Measurements from ENCODE around the gene HPSE2.

The HPSE2 gene

DNA sequence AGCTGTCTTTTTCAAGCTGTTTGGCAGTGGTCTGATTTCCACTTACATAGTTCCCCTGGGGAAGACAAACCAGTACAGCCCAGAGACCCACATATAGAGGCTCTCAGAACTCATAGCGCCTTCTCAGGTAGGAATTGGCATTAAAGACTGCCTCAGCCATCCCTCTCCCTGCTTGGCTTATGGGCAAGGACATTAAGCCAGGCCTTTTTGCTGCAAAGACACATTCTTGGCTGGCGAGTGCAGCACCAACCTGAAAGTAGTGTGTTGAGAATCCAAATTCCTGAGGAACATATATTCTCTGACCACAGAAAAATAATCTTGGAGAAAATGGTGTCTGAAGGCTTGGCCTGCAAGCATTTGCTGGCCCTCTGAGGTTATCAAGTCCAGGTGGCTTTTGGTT is 749.7 kb downstream of the HPSE2 start:
- no peak for DNase-seq

DNA sequence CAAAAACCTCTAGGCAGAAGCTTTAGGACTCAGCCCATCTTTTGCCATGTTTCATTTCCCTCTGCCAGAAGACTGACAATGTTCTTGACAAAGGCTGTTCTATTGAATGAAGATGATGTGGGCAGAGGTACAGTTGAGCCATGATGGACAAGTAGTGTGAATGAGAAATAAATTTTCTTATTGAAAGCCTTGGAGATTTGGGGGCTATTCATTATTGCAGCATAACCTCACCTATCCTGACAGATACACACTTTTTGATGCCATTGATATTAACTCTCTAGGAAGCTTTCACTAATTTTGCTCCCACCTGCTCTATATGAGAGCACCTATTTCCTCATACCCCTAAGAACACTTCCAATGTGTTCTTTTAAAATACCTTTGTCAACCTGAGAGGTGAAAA is 752.0 kb downstream of the HPSE2 start:
- DNase-seq: no peak

DNA sequence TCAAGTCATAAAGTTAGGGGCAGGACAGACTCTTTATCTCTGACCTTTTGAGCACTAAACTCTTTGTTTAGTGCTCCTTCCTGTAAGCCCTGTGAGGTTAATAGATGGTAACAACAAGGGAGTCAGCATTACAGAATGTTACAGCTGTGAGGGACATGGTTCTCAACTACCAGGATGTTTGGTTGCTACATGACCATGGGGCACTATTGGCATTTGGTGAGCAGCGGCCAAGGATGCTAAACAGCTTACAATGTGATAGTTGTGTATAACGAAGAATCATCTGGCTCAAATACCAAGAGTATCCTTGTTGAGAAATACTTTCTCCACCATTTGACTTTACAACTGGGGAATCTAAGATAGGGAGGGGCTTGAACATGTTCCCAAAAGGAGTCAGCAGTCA is 753.6 kb downstream of the HPSE2 start:
- no peak for DNase-seq

DNA sequence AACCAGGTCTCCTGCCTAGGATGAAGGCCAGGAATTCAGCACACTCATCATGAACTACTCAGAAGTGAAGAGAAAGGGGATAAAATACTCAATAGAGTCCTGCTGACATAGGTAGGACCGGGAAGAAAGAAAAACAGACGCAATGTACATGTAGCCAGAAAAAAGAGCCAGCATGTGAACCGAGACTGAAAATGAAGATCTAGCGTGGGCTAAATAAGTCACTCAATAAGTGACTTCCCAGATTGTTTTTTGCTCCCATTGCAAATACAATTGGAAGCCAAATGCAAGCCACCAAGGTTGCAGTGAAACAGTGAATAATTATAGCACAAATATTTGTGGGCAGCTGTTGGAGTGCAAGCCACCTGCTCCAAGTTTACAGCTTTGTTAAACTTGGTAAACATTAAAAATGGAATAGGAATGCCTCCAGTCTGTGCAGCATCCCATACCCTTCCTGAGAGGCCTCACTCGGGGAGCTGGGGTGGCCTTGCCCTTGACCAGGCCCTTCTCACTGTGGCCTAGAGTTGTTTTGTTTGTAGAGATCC is 754.2 kb downstream of the HPSE2 start:
- no peak for DNase-seq

DNA sequence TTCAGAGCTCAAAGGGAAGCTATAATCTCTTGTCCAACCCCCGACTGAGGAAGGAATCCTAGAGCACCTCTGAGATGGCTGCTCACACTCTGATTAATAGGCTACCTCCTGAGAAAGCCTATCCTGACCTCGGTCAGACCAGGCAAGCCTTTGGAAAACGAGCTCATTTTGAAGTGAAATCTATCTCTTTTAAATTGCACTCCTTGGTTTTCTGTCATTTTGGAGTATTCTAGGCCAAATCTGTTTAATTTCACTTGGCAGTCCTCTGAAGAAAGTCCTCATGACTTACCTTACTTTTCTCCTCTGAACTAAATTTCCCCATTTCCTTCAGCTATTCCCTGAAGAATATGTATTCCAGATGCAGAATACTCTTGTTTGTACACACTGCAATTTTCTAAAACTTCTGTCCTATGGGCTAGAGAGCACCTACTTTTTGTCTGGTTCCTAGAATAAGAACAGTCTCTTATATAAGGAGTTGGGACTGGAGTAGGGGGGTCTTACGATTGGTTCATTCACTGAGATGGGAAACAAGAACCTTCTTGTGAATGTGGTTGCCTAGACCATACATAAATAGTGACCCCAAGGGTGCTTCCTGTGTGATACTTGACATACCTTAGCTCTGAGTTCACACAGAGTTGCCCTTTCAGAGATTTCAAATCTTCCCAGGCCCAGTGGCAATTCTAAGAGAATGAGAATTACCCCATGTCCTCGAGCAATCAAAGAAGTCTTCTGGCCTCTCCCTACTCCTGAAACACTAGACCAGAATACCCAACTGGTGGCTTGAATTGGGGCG is 757.0 kb downstream of the HPSE2 start:
- no peak for DNase-seq

DNA sequence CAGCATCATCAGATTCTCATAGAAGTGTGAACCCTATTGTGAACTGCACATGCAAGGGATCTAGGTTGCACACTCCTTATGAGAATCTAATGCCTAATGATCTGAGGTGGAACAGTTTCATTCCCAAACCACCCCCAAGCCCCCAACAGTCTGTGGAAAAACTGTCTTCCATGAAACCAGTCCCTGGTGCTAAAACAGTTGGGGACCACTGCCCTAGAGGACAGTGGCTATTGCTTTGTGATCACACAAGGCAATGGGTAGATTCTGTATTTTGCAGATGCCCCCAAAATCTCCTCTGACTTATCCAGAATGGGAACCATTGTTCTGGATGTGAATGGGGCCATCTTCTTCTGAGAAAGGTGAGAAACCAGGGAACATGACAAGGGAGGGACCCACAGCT is 757.8 kb downstream of the HPSE2 start:
- no peak for DNase-seq

DNA sequence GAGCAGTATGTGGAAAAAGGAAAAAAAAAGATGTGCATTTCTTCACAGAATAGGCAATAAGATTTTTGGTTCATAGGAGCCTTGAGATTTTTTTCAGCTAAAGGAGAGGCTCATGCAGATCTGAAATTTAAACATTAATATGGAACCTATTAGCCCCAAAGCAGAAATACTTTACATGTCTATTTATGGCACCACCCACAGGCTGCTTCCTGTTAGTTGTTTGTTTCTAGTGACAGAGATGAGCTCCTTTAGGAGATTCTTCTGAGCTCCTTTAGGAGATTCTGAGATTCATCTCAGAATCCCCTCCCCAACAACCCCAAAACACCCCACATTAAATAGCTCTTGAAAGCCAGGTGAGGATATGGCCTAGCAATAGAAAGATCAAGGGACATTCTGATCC is 761.0 kb downstream of the HPSE2 start:
- DNase-seq: no peak

DNA sequence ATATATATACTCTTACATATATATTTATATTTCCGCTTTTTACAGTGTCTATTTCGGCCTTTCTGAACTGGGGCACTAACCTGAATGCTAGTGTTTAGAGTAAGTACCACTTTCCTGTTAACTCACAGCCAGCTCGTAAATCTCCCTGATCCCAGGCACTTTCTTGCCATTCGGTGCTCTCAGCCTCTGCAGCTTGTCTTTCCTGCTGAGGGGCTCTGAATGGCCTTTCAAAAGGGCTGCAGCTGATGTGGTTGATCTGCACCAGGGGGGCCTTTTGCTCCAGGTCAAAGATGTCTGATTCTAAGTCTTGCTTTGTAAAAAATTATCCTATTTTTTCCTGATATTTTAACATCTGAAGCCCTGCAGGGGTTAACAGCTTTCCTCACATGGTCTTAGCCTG is 763.5 kb downstream of the HPSE2 start:
- no peak for DNase-seq

DNA sequence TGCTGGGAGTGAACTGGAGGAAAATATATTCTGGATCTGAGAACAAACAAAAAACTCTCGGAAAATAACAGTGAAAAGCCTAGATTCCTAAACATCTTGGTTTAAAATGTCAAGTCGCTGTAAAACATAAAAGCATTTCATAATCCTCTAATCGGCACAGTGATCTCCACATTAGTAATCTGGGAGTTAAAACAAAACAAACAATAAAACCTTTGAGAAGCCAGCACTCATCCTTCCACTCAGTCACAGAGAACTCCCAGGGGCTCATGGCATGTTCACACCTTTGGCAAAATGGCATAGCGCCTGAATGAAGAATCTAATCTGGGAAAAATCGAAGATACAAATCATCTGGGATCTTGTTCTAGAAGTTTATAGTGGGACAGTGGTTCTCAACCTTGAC is 764.8 kb downstream of the HPSE2 start:
- DNase-seq: no peak

DNA sequence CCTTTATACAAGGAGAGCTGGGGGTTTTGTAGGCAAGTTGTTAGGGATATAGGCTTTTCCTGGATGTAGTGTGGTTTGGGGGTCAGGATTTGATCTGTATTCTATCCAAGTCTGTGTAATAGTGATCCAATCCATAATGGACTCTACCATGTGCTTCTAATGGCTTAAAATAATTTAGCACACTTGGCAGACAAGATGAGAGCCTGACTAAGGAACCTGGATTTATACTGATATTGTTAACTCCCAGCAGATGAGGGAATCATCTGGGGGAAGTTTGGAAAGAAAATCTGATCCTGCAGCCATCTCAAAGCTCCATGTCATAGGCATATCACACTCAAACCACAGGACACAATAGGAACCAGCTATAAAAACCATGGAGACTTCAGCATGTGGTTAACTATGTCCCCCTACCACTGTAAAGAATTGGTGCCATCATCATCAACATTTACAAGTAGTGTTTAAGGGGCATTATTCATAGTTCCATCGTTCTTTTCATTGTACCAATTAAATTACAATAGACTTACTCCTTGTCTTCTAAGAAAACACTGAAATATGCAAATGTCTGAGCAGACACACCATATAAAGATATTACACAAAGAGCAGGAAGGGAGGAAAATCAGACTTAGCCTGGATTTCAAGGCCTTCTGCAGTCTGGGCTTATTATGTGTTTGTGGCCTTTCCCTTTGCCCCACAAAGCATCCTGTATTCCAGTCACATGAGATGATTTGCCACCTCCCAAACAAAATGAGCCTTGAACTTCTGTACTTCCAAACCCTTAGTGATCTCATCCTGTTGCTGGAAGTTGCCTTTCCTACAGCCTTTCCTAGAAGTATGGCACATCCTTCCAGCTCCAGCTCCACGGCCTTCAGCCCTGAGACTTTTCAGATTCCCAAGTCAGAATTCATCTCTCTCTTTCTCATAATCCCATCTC is 766.4 kb downstream of the HPSE2 start:
- no peak for DNase-seq

DNA sequence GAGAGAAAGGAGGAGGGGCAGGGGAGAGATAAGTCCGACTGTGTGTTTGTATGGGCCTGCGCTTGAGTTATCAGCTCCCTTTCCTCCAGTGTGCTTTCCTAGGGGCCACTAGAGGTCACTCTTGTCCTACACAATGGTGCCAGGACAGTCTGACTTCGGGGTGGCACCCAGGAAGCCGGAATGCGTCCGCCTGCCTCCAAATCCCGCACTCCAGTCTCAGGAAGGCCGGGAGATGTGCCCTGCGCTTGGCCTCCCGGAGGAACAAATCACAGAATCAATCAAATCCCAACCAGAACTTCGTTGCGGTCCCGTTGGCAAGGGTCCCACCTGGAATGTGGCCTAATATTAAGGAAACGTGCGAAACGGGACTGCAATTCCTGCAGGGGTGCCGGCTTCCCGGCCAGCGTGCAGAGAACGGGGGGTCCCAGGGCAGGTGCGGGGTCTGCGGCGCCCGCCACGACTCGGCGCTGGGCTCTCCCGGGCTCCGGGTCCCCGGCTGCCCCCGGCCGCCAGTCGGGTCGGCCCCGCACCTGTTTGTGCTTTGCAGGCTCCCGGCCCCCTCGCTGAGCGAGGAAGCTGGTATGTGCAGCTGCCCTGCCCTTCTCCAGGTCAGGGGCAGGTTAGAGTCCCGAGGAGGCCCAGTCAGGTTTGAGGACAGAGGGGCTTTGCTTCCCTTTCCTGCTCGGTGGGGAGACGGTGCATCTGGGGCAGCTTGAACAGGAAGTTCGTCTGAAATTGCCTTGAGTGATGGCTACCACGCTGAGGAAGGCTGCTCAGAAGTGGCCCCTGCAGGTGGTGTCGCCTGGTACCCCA is 767.9 kb downstream of the HPSE2 start:
- peak; percentile 57 to 72 for DNase-seq

DNA sequence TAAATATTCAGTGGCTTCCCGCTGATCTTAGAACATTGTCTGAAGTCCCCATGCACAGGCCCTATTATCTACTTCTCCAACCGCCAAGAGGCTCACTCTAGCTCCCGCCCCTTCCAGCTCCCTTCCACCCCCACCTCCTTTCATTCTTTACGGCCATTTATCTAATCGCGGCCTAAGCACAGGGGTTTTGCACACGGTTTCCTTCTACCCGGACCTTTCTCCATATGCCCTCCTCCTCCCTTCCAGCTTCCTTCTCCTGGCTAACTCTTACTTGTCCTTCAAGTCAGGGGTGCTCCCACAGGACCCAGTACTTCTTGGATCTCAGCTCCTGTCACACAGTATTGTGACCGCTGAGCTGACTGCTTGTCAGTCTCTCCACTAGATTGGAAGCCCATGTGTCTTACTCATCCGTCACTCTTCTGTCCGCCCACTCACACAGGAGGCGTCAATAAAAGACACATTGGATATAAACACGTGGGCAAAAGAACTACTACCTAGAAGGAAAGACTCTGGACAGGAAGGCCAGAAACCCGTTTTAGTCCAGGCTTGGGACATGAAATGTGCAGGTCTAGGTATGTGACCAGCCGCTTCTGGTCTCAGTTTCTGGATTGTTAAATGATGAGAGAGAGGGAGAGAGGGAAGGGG is 768.7 kb downstream of the HPSE2 start:
- DNase-seq: no peak

DNA sequence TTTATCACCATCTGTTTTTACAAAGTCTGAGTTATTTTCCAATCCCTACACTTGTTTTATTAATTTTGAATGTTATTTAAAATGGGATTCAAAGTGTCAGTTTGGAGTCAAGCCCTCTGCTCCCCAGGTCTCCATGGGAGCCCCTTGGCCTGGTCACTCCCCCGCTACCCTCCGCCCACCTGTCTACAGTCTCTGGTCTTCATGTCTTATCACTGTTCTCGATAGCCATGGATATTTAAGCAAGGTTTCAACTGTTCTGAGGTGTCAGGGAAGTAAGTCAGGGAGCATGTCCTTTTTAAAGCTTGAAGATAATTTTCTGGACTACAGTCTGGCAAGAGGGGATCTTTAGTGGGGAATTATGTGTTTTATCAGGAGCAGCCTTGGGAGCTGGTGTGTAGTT is 769.8 kb downstream of the HPSE2 start:
- no peak for DNase-seq

DNA sequence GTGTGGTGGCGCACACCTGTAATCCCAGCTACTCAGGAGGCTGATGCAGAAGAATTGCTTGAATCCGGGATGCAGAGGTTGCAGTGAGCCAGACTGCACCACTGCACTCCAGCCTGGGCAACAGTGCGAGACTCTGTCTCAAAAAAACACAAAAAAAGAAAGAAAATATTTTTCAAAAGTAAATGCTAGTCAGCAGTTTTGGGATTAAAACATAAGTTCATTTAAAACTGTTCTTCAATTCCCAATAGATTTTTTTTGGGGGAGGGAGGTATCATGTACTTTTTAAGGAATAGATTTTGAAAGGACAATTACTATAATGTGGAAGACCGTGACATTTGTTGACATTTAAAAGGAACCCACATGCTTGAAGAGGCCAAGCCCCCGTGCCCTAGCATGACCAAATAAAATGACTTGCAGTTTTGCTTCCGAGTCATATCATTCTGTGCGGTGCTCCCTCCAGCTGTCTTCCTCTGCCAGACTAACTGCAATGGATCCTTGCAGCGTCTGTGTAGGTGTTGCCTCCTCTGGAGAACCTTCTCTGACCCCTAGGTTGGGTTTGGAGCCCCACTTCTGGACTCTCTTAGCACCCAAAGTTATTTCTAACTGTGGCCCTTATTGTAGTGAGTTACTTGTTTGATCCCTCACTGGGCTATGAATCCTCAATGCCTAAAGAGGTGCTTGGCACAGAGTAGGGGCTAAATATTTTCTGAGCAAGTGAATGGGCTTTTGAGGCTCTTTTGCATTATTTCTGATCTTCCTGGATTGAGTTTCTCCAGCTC is 771.5 kb downstream of the HPSE2 start:
- no peak for DNase-seq

DNA sequence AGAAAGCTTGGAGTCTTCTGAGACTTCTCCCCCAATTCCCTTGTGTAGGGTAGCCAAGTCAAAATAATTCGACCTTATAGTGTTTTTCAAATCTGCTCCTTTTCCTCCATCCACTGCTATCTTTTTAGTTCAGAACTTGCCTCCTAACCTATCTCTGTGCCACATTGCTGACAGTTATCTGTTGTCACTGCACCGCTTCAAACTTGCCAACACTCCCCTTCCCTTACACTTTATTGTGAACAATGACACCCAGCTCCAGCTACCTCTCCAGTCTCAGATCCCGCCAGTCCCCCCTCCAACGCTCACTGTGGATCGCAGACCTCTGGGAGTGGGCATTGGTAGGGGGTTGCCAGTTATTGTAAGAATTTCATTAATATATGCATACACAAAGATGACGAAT is 772.6 kb downstream of the HPSE2 start:
- no peak for DNase-seq

DNA sequence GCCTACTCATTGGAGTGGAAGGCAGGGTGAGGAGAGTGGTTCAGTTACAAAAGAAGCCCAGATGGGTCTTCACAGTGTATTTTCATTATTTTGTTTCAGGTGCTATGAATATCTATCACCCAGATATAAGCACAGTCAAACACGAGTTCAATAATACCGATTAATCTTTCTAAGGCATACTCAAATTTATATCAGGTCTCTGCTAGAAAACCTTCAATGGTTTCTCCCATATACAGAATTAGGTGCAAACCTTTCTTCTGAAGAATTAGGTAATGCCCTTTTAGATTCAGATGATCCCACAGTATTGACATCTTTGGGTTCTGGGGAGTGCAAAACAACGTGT is 774.2 kb downstream of the HPSE2 start:
- DNase-seq: no peak

DNA sequence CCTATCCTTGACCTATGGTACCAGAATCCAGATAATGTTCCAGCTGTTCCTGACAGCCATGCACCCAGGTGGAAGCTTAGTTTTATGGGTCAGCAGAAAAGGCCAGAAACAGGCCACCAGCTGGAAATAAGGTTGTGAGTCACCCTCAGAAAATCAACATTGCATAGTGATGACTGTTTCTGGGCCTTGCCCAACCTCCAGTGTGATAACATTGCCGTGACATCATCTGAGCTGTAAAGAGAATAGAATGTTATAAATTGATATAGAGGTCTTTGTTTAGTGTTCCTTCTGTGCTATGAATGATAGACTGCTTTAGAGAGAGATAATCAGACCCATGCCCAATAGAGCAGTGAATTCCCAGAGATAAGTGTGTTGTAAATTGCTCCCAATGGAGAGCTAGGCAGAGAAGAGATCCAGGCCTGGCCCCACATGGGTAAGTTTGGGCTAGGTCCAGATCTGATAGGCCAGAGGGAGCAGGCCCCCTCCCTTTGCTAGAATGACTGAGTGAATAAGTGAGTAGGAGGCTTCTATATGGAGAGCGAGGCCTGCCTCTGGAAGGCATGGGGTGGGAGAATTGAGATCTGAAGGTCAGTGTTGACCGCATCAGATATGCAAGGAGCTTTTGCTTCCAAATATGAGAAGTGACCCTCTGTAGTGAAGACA is 774.7 kb downstream of the HPSE2 start:
- DNase-seq: no peak

DNA sequence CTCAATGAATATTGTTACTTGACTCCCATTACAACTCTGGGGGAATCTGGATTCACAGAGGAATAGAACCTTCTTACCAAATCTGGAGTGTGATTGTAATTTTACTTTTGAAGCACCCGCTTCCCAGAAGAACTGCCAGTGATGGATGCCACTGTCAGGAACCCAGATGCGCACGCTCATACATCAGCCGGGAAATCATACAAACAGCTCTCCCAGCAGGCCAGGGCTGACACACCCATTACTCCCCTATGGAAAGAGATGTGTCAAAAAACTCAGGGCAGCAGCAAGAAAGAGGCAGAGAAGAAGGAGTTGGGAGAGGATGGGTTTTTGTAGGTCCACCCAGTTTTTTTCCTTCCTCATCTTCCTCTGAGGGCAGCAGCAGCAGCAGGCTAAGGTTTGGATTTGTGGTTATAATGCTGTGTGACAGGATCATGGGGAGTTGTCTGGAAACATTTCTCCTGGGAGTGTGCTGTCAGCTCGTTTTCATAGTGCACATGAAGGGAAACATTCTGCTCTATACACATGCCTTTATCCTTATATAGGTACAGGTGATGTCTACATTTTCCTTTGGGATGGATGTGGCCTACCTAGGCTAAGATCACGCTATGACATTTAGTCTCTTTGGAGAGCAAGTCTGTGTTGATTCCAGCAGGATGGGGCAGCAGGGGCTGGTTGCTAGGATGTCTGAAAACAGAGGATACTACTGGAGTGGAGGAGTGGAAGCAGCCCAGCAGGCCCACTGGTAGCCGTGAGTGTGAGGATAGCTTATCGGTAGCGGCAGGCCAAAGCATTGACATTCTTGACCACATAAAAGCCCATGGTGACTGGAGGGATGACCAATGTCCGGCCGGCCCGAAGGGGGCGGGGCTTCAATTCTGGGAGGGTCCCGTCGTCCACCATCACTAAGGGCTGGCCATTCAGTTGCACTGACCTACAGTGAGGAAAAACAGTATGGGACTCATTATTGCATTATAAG is 776.6 kb downstream of the HPSE2 start:
- no peak for DNase-seq

DNA sequence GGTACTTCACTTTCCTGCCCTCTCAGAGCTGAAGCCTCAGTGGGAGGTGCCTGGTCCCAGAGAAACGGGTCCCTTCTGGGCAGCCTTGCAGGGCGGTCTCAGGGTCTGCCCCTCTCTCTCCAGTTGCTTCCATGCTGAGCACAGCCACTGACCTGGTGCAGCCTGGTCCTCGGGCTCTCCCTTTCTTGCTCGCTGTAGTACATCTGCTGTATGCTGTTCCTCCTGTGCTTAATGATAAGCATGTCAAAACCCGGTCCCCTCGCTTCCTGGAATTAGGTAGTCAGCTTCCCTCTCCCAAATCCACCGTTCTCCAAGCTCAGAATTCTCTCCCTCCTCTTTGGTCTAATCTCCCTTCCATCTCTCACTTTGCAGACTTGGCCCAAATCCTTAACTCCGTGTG is 777.9 kb downstream of the HPSE2 start:
- DNase-seq: no peak
